ENCODE measurements around the gene ZDHHC7. TPM values are rescaled to one million over a fixed set of nuclear protein-coding genes. Genes with fewer than 3 reads are reported as not detected.

ZDHHC7 gene
- total RNA-seq, 1 donor from 2014 or later = 45.4 TPM

DNA sequence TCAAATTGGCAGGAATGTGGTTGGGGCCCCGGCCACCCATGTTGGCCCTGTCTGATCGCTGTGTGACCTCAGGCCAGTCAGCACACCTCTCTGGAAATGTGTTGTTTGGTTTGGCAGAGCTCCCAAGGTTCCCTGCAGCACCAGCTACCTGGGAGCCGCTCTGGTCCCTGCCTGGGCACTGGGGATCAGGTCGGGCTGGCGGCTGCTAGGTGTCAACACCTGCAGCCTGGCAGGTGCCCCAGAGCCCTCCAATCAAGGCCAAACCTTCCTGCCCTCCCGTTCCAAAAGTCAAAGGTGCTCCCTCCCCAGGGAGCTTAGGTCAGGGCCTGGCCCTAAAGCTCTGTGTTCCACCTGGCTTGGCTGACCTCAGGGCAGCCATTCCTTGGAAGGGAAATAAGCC lies 55.9 kb downstream of the ZDHHC7 start:
- TF ChIP-seq, protein P1, sequence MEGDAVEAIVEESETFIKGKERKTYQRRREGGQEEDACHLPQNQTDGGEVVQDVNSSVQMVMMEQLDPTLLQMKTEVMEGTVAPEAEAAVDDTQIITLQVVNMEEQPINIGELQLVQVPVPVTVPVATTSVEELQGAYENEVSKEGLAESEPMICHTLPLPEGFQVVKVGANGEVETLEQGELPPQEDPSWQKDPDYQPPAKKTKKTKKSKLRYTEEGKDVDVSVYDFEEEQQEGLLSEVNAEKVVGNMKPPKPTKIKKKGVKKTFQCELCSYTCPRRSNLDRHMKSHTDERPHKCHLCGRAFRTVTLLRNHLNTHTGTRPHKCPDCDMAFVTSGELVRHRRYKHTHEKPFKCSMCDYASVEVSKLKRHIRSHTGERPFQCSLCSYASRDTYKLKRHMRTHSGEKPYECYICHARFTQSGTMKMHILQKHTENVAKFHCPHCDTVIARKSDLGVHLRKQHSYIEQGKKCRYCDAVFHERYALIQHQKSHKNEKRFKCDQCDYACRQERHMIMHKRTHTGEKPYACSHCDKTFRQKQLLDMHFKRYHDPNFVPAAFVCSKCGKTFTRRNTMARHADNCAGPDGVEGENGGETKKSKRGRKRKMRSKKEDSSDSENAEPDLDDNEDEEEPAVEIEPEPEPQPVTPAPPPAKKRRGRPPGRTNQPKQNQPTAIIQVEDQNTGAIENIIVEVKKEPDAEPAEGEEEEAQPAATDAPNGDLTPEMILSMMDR (IDR thresholded peaks at IDR 0.05; ENCODE audit: unreplicated experiment) = no peak
- H3K4me3 Mint-ChIP-seq = no peak overlapping the region
- no peaks in the 10 kb centered on the region for H3K9me3 Mint-ChIP-seq
- no peaks in the 10 kb centered on the region for H3K27me3 Mint-ChIP-seq (ENCODE audit: low read depth)
- no peak overlapping the region for H3K27ac Mint-ChIP-seq
- no peak for DNase-seq (ENCODE audit: low spot score in 2 of 2, unreplicated experiment in 2 of 2)
- peaks cover 21% of the 10 kb centered on the region for H3K4me1 Mint-ChIP-seq
- no peaks in the 10 kb centered on the region for H3K36me3 Mint-ChIP-seq

DNA sequence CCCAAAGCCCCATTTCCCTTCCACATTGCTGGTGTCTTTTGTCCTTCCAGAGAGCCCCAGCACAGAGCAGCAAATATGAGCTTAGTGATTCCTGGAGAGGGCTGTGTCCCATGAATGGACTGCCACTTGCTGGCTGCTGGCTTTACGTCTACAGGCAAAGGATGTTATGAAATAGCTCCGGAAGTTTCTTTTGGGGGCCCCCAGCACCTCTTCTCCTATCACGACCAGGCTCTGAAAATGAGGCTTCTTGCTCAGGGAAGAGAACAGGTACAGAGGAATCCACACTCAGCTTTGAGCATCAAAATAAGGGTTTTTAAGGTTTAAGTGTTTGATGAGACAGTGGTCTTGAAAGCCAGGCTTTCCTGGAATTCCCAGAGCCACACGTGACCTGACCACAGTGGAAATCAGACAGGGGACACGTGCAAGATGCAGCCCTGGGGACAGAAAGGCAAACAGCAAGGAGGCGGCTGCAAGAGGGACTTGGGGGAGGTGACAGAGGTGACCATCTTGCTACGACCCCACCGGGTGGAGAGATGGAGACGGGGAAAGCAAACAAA lies 58.1 kb downstream of the ZDHHC7 start:
- Mint-ChIP-seq H3K4me3 (no peak overlapping the region), H3K27me3 (ENCODE audit: low read depth) (no peaks in the 10 kb centered on the region), H3K4me1 (peaks cover 21% of the 10 kb centered on the region), H3K36me3 (no peaks in the 10 kb centered on the region), H3K9me3 (no peaks in the 10 kb centered on the region), H3K27ac (peak overlapping the region; percentile 97)
- TF ChIP-seq, protein P1 (IDR thresholded peaks at IDR 0.05; ENCODE audit: unreplicated experiment) = no peak
- no peak for DNase-seq (ENCODE audit: low spot score in 2 of 2, unreplicated experiment in 2 of 2)

DNA sequence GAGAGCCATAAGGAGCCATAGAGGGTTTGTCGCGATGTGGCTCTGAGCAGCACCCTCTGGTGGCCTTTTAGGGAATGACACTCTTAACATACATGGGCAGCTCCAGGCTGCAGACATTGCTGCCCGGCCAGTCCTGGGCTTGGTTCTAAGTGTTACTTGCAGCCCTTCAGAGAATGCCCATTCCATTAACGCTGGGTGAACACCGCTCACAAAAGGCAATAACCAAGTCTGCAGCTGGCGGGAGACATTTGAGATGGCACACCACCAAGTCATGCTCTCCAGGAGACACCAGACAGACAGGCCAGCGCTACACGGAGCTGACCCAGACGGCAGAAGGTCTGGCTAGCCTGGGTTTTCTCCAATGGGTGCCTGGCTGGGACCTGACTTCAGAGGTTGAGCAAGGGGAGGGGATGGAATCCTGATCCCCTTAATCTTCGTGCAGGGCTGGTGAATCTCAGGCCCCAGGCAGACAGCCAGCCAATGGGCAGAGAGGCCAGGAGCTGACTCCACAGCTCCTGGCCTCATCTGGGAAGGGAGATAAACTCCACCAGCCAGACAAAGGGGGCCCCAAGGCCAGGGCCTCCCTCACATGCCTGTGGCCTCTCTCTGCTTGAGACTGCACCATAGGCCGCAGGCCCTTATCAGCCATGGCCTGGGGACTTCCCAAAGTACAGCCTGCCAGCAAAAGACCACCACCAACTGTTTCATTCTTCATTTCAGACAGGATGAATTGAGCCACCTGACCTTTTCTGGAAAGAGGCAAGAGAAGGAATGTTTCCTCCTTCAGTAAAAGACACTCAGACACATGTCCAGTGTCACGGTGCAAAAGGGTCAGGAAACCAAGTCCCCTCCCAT lies 58.8 kb downstream of the ZDHHC7 start:
- TF ChIP-seq, protein P1 (IDR thresholded peaks at IDR 0.05; ENCODE audit: unreplicated experiment) = peak; percentile 98
- Mint-ChIP-seq H3K4me1 (peaks cover 23% of the 10 kb centered on the region), H3K27ac (peak overlapping the region; percentile 97), H3K27me3 (ENCODE audit: low read depth) (no peaks in the 10 kb centered on the region), H3K9me3 (no peaks in the 10 kb centered on the region), H3K36me3 (no peaks in the 10 kb centered on the region), H3K4me3 (no peak overlapping the region)
- DNase-seq (ENCODE audit: low spot score in 2 of 2, unreplicated experiment in 2 of 2) = peak; percentile 49 to 82

DNA sequence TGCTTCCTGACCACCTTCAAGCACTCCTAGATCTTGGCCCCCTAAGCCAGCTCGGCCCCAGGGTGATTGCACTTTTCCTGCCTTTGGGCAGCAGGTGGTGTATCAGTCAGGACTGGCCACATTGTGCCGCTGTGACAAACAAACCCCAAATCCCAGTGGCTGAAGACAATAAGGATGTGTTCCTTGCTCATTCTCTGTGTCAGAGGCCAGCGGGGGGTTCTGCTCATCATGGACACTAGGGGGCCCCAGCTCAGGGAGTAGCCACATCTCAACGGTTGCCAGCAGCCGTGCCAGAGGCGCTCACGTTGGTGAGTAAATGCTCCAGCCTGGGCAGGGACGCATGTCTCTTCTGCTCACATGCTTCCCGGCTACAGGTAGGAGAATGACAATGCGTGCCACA lies 60.4 kb downstream of the ZDHHC7 start:
- DNase-seq (ENCODE audit: low spot score in 2 of 2, unreplicated experiment in 2 of 2) = no peak
- Mint-ChIP-seq H3K27me3 (ENCODE audit: low read depth) (no peaks in the 10 kb centered on the region), H3K4me3 (no peak overlapping the region), H3K9me3 (no peaks in the 10 kb centered on the region), H3K27ac (no peak overlapping the region), H3K36me3 (no peaks in the 10 kb centered on the region), H3K4me1 (peaks cover 23% of the 10 kb centered on the region)
- TF ChIP-seq, protein P1 (IDR thresholded peaks at IDR 0.05; ENCODE audit: unreplicated experiment) = peak; percentile 24

DNA sequence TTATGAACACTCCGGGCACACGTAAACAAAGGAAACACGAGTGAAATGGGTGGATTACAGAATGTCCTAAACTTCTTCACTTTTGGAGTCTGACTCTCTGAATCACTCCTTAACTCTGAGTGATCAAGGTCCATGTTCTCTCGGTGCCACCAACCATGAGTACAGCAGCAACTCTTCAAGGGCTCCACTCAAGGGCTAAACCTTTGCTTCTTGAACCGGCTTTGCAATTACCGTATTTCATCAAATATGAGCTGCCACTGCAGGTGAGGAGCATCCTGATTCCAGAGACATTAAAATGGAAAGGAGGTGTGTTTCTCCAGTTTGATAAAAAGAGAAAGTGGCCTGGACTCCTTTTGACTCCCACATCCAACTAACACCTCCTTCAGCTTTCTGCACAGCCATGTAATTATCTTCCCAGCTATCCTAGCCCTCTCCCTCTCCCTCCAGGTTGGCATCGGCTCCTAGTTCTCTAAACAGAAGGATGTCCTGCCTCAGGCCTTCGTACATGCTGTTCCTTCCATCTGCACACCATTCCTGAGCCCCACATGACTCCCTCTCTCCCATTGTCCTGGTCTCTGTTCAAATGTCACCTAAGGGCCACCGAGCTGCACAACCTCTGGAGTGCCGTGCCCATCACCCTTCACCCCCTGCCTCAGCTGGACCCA lies 61.4 kb downstream of the ZDHHC7 start:
- H3K4me1 Mint-ChIP-seq = peaks cover 22% of the 10 kb centered on the region
- H3K4me3 Mint-ChIP-seq = no peak overlapping the region
- DNase-seq (ENCODE audit: low spot score in 2 of 2, unreplicated experiment in 2 of 2) = no peak
- TF ChIP-seq, protein P1 (IDR thresholded peaks at IDR 0.05; ENCODE audit: unreplicated experiment) = no peak
- H3K9me3 Mint-ChIP-seq = no peaks in the 10 kb centered on the region
- no peaks in the 10 kb centered on the region for H3K36me3 Mint-ChIP-seq
- H3K27me3 Mint-ChIP-seq (ENCODE audit: low read depth) = no peaks in the 10 kb centered on the region
- no peak overlapping the region for H3K27ac Mint-ChIP-seq
